GM21529 (cell line): ENCODE results near the gene PRLH.

Experiments
- ATAC-seq: cut with Tn5 transposase; IDR thresholded peaks from one replicate; pipeline ENCODE4 v1.9.1; 2021; ENCODE audit not compliant: unreplicated experiment

Gene PRLH

GRCh38 chr2:237538901-237539300 lies 27.5 kb upstream of the PRLH start:
- ATAC-seq = no peak

- ATAC-seq = no peak
These were observed 26.7 kb upstream of the PRLH start for GRCh38 chr2:237539681-237540080.

GRCh38 chr2:237540223-237540775 lies 26.1 kb upstream of the PRLH start:
- ATAC-seq = no peak

GRCh38 chr2:237540823-237541222 lies 25.6 kb upstream of the PRLH start:
- peak; percentile 47 for ATAC-seq

GRCh38 chr2:237541243-237541642 lies 25.1 kb upstream of the PRLH start:
- ATAC-seq = peak; percentile 51

GRCh38 chr2:237542001-237542704 lies 24.2 kb upstream of the PRLH start:
- no peak for ATAC-seq

GRCh38 chr2:237546040-237546875 lies 20.1 kb upstream of the PRLH start:
- ATAC-seq = no peak

- no peak for ATAC-seq
These were observed 19.4 kb upstream of the PRLH start for GRCh38 chr2:237546876-237547395.

- ATAC-seq = no peak
These were observed 18.4 kb upstream of the PRLH start for GRCh38 chr2:237547841-237548416.

- ATAC-seq = no peak
These were observed 17.2 kb upstream of the PRLH start for GRCh38 chr2:237549216-237549615.

- ATAC-seq = no peak
These were observed 16.5 kb upstream of the PRLH start for GRCh38 chr2:237549643-237550415.

- ATAC-seq = no peak
These were observed 15.3 kb upstream of the PRLH start for GRCh38 chr2:237551071-237551574.

- no peak for ATAC-seq
These were observed 13.5 kb upstream of the PRLH start for GRCh38 chr2:237552908-237553307.

GRCh38 chr2:237553948-237554347 lies 12.4 kb upstream of the PRLH start:
- no peak for ATAC-seq

- ATAC-seq = no peak
These were observed 10.8 kb upstream of the PRLH start for GRCh38 chr2:237555560-237555959.

- ATAC-seq = peak; percentile 97
These were observed 9.4 kb upstream of the PRLH start for GRCh38 chr2:237556773-237557632.

GRCh38 chr2:237557633-237558015 lies 8.8 kb upstream of the PRLH start:
- peak; percentile 38 for ATAC-seq

GRCh38 chr2:237558961-237559641 lies 7.3 kb upstream of the PRLH start:
- ATAC-seq = no peak

GRCh38 chr2:237561221-237561620 lies 5.2 kb upstream of the PRLH start:
- ATAC-seq = no peak
